HEK293T (cell line): ENCODE data around the gene TSPAN9.

Source experiments
- ARNT ChIP-seq: fragments of 450-650 bp; IDR thresholded peaks from 2 replicates; pipeline ENCODE4 v1.6.1; 2017; ENCODE audit warnings: mild to moderate bottlenecking
- FOXM1 ChIP-seq: fragments of 450-650 bp; IDR thresholded peaks from 2 replicates; pipeline ENCODE4 v1.6.1; 2017; ENCODE audit warnings: mild to moderate bottlenecking, borderline replicate concordance
- HDGF ChIP-seq: fragments of 450-650 bp; IDR thresholded peaks from 2 replicates; pipeline ENCODE4 v1.6.1; 2017; ENCODE audit warnings: antibody characterized with exemption, borderline replicate concordance
- SP1 ChIP-seq: fragments of 450-650 bp; IDR thresholded peaks from 2 replicates; pipeline ENCODE4 v1.6.1; 2017
- SUZ12 ChIP-seq: fragments of 450-650 bp; IDR thresholded peaks from 2 replicates; pipeline ENCODE4 v1.6.1; 2016; ENCODE audit warnings: mild to moderate bottlenecking
- TARDBP ChIP-seq: fragments of 450-650 bp; IDR thresholded peaks from 2 replicates; pipeline ENCODE4 v1.6.1; 2016
- ZNF384 ChIP-seq: fragments of 450-650 bp; IDR thresholded peaks from 2 replicates; pipeline ENCODE4 v1.6.1; 2016
- TF ChIP-seq, protein P1 (sequence below): fragments of 450-650 bp; IDR thresholded peaks from 2 replicates; pipeline ENCODE4 v1.6.1; 2016

DNA sequence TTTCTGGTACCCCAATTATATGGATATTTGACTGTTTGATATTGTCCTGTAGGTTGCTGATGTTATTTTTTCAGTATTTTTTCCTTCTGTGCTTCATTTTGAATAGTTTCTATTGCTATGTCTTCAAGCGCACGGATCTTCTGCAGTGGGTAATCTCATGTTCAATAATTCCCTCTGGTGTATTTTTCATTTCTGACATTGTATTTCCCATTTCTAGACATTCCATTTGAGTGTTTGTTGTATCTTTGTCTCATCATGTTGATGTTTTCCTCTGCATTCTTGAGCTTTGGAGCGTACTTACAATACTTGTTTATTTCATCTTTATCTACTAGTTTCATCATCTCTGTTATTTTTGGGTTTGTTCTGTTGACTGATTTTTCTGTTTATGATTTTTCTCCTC, 22.0 kb downstream of the TSPAN9 start:
- TF ChIP-seq SUZ12 (no peak), ZNF384 (no peak), FOXM1 (no peak), SP1 (no peak), ARNT (no peak), TARDBP (no peak), HDGF (no peak)
- TF ChIP-seq, protein P1, sequence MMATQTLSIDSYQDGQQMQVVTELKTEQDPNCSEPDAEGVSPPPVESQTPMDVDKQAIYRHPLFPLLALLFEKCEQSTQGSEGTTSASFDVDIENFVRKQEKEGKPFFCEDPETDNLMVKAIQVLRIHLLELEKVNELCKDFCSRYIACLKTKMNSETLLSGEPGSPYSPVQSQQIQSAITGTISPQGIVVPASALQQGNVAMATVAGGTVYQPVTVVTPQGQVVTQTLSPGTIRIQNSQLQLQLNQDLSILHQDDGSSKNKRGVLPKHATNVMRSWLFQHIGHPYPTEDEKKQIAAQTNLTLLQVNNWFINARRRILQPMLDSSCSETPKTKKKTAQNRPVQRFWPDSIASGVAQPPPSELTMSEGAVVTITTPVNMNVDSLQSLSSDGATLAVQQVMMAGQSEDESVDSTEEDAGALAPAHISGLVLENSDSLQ = no peak
